T47D (cell line): ENCODE results near the gene BTBD16.

Experiments used
- DNase-seq, 2 experiments: peaks; one replicate each; pipeline versions ENCODE4 v3.0.0 to v3.0.0-alpha.2; 2011 to 2012; ENCODE audit warnings: low read depth in 1 of 2, low spot score in 1 of 2
- JUND ChIP-seq: IDR thresholded peaks from 2 replicates; pipeline ENCODE4 v1.6.1; 2012; ENCODE audit warnings: low read depth
- in situ Hi-C: cut with HindIII; loops from 2 replicates; pipeline ENCODE4 v1.10.0; 2016; ENCODE audit warnings: low sequenced_read_pairs, low pct_unique_long_range_greater_than_20kb

BTBD16 gene

DNA sequence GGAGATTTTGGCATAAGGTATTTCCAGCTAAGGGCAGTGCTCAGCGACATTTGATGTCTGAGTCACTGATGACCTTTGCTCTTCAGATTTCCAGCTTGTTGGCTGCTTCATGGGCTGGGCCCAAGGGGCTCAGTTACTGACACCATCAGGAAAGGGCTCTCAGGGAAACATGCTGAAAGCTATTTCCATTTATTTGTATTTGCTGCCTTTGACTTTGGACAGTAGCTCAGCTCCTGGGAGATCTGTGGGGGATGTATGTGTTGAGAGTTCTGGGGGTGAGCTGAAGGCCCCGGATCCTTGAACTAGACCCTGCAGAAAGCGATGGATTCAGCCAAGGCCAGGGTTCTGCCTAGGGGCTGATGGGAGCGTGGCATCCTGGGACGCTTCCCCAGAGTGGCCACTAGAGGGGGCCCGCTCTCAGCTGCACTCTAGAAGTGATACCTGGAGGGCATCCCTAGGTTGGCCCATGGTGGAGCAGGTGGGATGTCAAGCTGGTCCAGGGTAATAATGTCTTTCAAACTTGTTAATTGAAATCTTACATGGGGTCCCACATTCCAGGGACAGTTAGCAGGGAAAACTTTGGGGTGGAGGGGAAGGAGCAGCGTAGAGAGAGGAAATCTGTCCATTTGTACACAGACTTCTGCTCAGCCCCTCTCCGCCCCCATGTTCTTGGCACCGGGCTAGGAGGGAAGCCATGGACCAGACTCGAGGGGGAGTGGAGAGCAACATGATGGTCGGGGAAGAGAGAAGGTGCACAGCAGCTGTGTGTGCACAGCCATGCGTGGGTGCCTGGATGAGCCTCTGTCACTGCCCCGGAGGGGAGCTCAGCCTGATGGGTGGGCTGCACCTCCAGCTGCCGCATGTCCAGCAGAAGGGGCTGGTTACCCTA is 3.0 kb upstream of the BTBD16 start:
- peak; percentile 38 to 48 for DNase-seq
- in situ Hi-C loops: no loop called here
- TF ChIP-seq JUND: no peak

DNA sequence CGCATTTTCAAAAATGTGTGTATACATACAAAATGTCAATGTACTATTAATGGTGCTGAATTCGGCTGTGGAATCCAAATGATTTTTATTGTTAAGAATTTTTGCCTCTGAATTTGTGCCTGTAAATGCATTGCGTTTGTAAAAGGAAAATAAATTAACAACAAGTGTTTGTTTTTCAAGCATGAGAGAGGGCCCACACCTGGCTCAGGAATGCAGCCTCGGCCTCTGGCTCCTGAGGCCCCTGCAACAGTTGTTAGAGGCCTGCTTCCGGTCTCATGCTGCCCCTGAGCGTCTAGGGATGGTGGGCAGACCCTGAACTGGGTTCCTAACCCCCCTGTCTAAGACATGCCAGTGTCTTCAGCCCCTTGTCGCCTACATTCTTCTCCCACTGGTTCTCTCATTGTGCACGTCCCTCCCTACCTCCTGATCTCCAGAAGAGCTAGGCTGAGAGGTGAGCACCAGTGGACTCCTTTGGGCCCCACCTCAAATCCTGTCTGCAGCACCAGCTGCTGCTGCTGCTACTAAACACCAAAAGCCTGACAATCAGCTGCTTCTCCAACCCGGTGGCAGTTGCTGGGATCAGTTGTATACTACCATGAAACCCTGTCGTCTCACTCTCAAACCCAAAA is 1.9 kb upstream of the BTBD16 start:
- no peak for DNase-seq
- TF ChIP-seq JUND: no peak
- in situ Hi-C loops: no loop called here

DNA sequence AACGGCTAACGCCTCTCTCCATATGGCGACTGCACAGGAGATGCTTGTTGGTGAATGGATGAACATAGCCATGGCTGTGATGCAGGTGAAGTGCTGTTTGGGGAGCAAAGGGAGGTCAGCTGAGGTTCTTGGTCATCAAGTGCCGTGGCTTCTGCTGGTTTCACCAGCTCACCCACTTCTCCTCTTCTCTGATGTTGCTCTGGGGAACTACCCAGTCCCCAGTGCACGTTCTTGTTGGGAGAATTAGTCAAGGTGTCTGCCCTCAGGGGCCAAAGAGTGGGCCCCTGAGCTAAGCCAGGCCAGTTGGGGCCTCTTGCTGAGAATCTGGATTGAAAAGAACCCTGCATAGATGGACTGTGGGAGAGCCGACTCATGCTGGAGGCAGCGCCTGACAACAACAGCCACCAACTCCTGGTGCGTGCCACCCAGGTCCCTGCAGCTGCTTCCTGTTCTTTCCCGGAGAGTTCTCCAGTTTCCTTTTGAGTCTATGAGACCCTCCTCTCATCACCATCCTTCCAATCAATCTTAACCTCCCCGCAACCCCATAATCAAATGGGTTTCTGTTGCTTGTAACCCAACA is 3.0 kb downstream of the BTBD16 start:
- no peak for TF ChIP-seq JUND
- no peak for DNase-seq
- in situ Hi-C loops: no loop called here

DNA sequence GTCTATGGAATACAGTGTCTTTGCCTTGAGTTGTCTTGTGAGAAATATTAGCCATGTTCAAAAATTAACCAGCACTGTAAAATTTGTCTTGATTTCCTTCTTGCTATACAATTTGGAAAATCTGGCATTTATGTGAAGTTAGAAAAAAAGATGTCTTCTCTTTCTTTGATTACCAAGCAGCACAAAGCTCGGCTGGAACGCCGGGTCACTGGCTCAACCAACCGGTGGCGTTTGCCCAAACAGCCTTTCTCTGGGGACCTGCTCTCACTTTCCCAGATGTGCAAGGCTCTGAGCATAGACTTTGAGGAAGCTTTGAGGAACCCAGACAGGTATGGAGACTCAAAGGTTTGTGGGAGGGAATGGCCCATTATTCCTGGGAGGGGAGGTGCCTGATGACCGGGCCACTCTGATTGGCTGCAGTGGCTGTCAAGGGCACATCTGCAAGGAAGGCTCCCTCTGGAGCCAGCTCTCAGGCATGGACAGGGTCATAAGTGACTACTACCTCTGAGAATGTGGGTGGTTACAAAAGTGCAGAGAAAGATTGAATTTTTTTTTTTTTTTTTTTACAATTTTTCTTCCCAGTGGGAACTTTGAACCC is 5.6 kb downstream of the BTBD16 start:
- in situ Hi-C loops: no loop called here
- peak in 1 of 2 experiments; percentile 21 for DNase-seq
- no peak for TF ChIP-seq JUND

DNA sequence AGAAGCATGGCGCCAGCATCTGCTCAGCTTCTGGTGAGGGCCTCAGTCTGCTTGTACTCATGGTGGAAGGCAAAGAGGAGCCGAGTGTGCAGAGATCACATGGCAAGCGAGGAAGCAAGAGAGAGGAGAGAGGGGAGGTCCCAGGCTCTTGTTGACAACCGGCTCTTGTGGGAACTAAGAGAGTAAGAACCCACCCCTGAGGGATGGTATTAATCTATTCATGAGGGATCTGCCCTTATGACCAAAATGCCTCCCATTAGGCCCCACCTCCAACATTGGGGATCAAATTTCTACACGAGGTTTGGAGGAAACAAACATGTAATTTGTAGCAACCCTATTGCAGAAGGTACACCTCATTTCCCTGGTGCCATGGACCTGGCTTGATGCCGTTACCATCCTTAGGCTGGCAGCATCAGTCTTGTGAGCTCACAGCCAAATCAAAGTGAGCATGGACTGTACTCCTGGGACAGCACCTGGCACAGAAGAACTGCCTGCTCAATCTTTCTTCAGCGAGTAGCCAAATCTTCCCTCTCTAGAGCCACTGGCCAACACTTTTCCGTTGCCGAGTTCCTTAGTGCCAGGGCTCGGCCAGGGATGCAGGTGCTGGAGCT is 6.5 kb downstream of the BTBD16 start:
- in situ Hi-C loops: no loop called here
- DNase-seq: no peak
- TF ChIP-seq JUND: no peak

DNA sequence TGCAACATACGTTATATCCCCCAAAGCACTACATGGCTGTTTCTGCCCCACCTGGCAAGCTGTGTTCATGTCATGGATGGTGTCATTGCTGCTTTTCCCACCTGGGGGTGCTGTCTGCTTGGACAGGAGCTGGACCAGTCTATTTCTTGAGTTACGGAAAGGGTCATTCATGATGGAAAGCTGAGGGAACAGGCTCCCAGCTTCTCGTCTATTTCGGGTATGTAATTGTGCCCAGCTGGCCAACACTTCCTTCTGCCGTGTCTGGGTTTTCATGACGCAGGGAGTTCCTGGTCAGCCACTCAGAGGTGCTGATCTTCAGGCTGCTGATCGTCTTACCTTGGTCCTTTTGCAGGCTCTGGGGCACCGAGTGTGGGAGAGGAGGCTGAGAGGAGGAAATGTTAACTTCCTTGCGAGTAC is 8.6 kb downstream of the BTBD16 start:
- in situ Hi-C loops: no loop called here
- peak in 1 of 2 experiments; percentile 48 for DNase-seq
- TF ChIP-seq JUND: no peak

DNA sequence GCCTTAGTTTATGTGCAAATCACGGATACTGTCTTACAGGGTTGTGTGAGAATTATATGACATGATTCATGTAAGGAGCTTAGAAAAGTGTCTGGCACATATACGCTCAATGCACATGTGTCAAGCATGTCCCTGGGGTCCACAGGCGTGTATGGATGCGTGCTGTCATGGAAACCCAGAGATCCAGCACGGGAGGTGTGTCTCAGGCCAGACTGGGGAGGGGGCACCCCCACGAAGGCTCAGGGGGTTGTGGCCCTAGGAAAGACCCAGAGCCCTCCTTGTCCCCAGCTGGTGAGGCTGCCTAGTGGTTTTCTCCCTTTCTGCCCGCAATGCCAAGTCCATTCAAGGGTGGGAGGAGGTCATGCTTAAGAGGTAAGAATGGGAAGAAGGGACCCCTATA is 9.1 kb downstream of the BTBD16 start:
- in situ Hi-C loops: no loop called here
- TF ChIP-seq JUND: no peak
- no peak for DNase-seq

DNA sequence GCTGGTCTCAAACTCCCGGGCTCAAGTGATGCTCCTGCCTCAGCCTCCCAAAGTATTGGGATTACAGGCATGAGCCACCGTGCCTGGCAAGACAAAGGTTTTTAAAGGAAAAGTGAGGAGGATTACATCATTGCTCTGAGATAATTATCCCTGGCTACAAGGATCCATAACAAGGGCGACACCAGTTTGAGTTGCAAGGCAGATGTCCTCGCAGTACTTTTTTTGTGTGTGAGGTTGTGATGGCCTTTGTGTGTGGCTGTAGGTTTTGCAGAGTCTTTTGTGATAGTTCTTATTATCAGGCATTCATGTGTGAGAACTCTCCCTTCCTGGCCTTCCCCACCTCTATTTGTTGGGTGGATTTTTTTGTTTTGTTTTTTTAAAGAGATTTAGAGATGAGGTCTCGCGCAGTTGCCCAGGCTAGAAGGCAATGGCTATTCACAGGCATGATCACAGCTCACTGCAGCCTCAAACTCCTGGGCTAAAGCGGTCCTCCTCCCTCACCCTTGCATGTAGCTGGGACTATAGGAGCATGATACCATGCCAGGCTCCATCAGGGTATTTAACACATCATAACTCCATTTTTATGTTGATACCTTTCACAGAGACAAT is 10.0 kb downstream of the BTBD16 start:
- in situ Hi-C loops: no loop called here
- no peak for TF ChIP-seq JUND
- DNase-seq: no peak

DNA sequence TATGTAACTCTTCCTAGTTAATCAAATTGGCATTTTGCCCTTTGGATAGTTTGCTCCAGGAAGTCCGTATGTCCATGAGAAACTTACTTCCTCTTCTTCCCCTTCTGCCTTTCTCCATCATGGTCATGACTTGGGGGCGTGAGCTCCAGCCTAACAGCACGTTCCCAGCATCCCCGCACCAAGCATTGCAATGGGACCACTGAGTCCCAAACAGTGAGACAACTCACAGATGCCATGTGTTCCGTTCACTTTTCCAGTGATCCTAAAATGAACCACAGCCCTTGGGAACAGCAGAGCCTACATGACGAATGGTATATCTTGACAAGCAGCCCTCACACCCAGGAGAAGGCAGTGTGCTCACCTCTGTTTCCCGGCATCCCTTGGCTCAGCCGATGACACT is 10.7 kb downstream of the BTBD16 start:
- DNase-seq: no peak
- no peak for TF ChIP-seq JUND
- in situ Hi-C loops: no loop called here

DNA sequence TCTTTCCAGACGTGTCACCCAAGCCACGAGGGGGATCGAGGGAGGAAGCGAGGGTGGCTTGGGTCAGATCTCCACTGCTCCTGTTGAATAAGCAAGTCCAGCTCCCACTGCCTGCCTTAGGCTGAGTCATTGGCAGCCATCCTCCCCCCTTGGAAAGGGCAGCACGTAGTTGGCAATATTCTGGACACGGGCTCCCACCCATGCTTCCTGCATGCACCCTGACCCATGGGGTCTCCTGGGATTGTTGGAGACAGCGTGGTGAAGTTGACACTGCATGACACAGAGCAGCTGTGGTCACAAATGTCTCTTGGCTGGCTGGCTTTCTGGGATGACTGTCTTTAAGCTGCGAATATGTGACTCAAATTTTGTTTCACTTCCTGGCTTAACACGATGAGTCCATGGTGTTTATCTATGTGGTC is 11.2 kb downstream of the BTBD16 start:
- TF ChIP-seq JUND: no peak
- in situ Hi-C loops: no loop called here
- no peak for DNase-seq

DNA sequence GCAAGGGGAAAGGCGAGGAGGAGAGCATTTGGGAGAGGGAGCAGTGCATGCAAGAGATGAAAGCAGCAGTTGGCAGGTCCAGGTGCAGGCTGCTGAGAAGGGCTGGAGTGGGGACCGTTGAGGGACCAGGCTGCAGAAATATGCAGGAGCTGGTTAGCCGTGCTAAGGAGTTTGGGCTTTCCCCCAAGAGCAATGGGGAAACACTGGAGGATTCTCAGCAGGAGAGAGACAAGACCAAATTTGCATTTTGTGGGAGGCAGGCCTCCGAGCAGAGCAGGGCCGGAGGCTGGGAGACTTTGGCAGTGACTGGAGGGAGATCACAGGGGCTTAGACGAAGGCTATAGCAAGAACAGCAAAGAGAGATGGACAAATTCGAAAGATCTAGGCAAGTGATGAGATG is 11.8 kb downstream of the BTBD16 start:
- DNase-seq: no peak
- TF ChIP-seq JUND: no peak
- in situ Hi-C loops: no loop called here
